HCT116 (cell line): ENCODE results near the gene EPS15. TPM values are rescaled to one million over a fixed set of nuclear protein-coding genes. Genes with fewer than 3 reads are reported as not detected.

Experiments used
- ATAC-seq: fragments of 200-7000 bp; cut with Tn5 transposase; 2 replicates; pipeline ENCODE4 v1.9.1; 2020; ENCODE audit warnings: mild to moderate bottlenecking, moderate library complexity
- BruUV-seq: library from RNA; stranded (reverse); fragments of 400-500 nt; replicated peaks from 2 replicates; lab custom pipeline; 2021; lab: Mats Ljungman, UMichigan
- CTCF ChIA-PET: fragments of 300-600 bp; sonication (Branson Sonifier 250); formaldehyde crosslinking; loops from one replicate; lab custom pipeline; 2021; ENCODE audit warnings: antibody characterized with exemption; lab: Charles Lee
- POLR2A ChIA-PET: fragments of 300-600, 350-600 bp; sonication (Branson Sonifier 250); formaldehyde crosslinking; loops from one replicate; lab custom pipeline; 2021; ENCODE audit warnings: antibody characterized with exemption; lab: Charles Lee
- RAD21 ChIA-PET, 2 experiments: fragments of 300-600 bp; sonication (Branson Sonifier 250); formaldehyde crosslinking; loops; one replicate each; lab custom pipeline; 2023; ENCODE audit warnings: low total read pairs in 2 of 2; ENCODE audit not compliant: uncharacterized antibody in 2 of 2, unreplicated experiment in 2 of 2, low non-redundant PET in 1 of 2; lab: Charles Lee
- DNase-seq: peaks from one replicate; pipeline ENCODE4 v3.0.0-alpha.2; 2010; ENCODE audit warnings: low read depth, low spot score
- H2AFZ ChIP-seq: fragments of 200-600 bp; shearing (Covaris generic), sonication (generic); 2 replicates; pipeline ENCODE4 v1.6.1; 2017; ENCODE audit warnings: low read depth, mixed run types, mixed read lengths, antibody characterized with exemption, low read length; ENCODE audit not compliant: poor library complexity, severe bottlenecking
- H3K27ac ChIP-seq: 2 replicates; pipeline ENCODE4 v1.5.1; 2012; ENCODE audit warnings: low read depth, low read length
- H3K27me3 ChIP-seq: fragments of 200-600 bp; sonication (generic); 2 replicates; pipeline ENCODE4 v1.6.1; 2016; ENCODE audit warnings: mixed run types, low read length, mixed read lengths; ENCODE audit not compliant: insufficient read depth
- H3K36me3 ChIP-seq, 2 experiments: fragments of 200-500 bp in 1 of 2; fragments of 200-600 bp in 1 of 2; sonication (Bioruptor generic) in 1 of 2; sonication (generic) in 1 of 2; 2 replicates each; pipeline versions ENCODE4 v1.5.1 to v1.6.1; 2014 to 2016; ENCODE audit warnings: low read length in 2 of 2, inconsistent platforms in 1 of 2, mixed read lengths in 1 of 2, mixed run types in 1 of 2; ENCODE audit not compliant: insufficient read depth in 2 of 2, control insufficient read depth in 1 of 2
- H3K4me1 ChIP-seq, 2 experiments: fragments of 200-600 bp in 1 of 2; sonication (generic) in 1 of 2; 2 replicates each; pipeline versions ENCODE4 v1.5.1 to v1.6.1; 2012 to 2017; ENCODE audit warnings: low read length in 2 of 2, inconsistent platforms in 1 of 2, mild to moderate bottlenecking in 1 of 2, mixed read lengths in 1 of 2, mixed run types in 1 of 2, moderate library complexity in 1 of 2; ENCODE audit not compliant: insufficient read depth in 2 of 2, control insufficient read depth in 1 of 2
- H3K4me2 ChIP-seq: fragments of 200-600 bp; sonication (generic); 2 replicates; pipeline ENCODE4 v1.6.1; 2017; ENCODE audit warnings: mixed run types, low read length, mixed read lengths
- H3K4me3 ChIP-seq, 2 experiments: fragments of 200-600 bp in 1 of 2; sonication (generic) in 1 of 2; replicated peaks in 1 of 2; 2 replicates each; pipeline ENCODE4 v1.5.1; 2011 to 2016; ENCODE audit warnings: low read length in 2 of 2, control low read depth in 1 of 2, low read depth in 1 of 2, mild to moderate bottlenecking in 1 of 2, mixed read lengths in 1 of 2, mixed run types in 1 of 2
- H3K79me2 ChIP-seq: fragments of 200-600 bp; sonication (generic); 2 replicates; pipeline ENCODE4 v1.6.1; 2017; ENCODE audit warnings: mild to moderate bottlenecking, mixed run types, low read length, moderate library complexity, mixed read lengths; ENCODE audit not compliant: insufficient read depth
- H3K9ac ChIP-seq: fragments of 200-600 bp; sonication (generic); 2 replicates; pipeline ENCODE4 v1.6.1; 2016; ENCODE audit warnings: low read length, mixed read lengths
- H3K9me2 ChIP-seq: fragments of 200-600 bp; sonication (generic), shearing (Covaris generic); 2 replicates; pipeline ENCODE4 v1.6.1; 2017; ENCODE audit warnings: mixed run types, mild to moderate bottlenecking, moderate library complexity; ENCODE audit not compliant: insufficient read depth
- H3K9me3 ChIP-seq, 2 experiments: fragments of 200-500 bp in 1 of 2; fragments of 200-600 bp in 1 of 2; sonication (Bioruptor generic) in 1 of 2; sonication (generic) in 1 of 2; 2 replicates each; pipeline ENCODE4 v1.6.1; 2014 to 2017; ENCODE audit warnings: low read length in 2 of 2, mixed read lengths in 2 of 2, inconsistent platforms in 1 of 2, low read depth in 1 of 2, mild to moderate bottlenecking in 1 of 2, mixed run types in 1 of 2, moderate library complexity in 1 of 2; ENCODE audit not compliant: control insufficient read depth in 1 of 2, insufficient read depth in 1 of 2
- H4K20me1 ChIP-seq: fragments of 200-600 bp; sonication (generic), shearing (Covaris generic); 2 replicates; pipeline ENCODE4 v1.6.1; 2017; ENCODE audit warnings: mixed run types, mild to moderate bottlenecking, moderate library complexity; ENCODE audit not compliant: insufficient read depth
- CBX3 ChIP-seq: IDR thresholded peaks from 2 replicates; pipeline ENCODE4 v1.6.1; 2012; ENCODE audit warnings: low read depth
- ELF1 ChIP-seq: IDR thresholded peaks from 2 replicates; pipeline ENCODE4 v1.6.1; 2012; ENCODE audit warnings: low read depth, borderline replicate concordance
- EZH2 ChIP-seq: fragments of 200-600 bp; sonication (generic); IDR thresholded peaks from 2 replicates; pipeline ENCODE4 v1.6.1; 2017; ENCODE audit warnings: antibody characterized with exemption, mixed run types
- EZH2phosphoT487 ChIP-seq: fragments of 200-600 bp; IDR thresholded peaks from 2 replicates; pipeline ENCODE4 v1.6.1; 2018; ENCODE audit warnings: antibody characterized with exemption, borderline replicate concordance
- FOSL1 ChIP-seq: IDR thresholded peaks from 2 replicates; pipeline ENCODE4 v1.6.1; 2012; ENCODE audit warnings: low read depth
- JUND ChIP-seq: IDR thresholded peaks from 2 replicates; pipeline ENCODE4 v1.6.1; 2012
- POLR2A ChIP-seq: IDR thresholded peaks from 2 replicates; pipeline ENCODE4 v1.7.0; 2011; ENCODE audit warnings: borderline replicate concordance; ENCODE audit not compliant: insufficient read depth, insufficient read length; ENCODE audit errors: extremely low read depth
- RAD21 ChIP-seq: IDR thresholded peaks from 2 replicates; pipeline ENCODE4 v1.6.1; 2012; ENCODE audit warnings: low read depth, mild to moderate bottlenecking
- SIN3A ChIP-seq: IDR thresholded peaks from 2 replicates; pipeline ENCODE4 v1.6.1; 2012; ENCODE audit warnings: low read depth
- SP1 ChIP-seq: IDR thresholded peaks from 2 replicates; pipeline ENCODE4 v1.6.1; 2012; ENCODE audit warnings: low read depth
- SRF ChIP-seq: IDR thresholded peaks from 2 replicates; pipeline ENCODE4 v1.6.1; 2012; ENCODE audit warnings: low read depth
- ZNF274 ChIP-seq: fragments of 200-500 bp; sonication (Bioruptor generic); IDR thresholded peaks from 2 replicates; pipeline ENCODE4 v1.6.1; 2014; ENCODE audit warnings: mild to moderate bottlenecking, low read depth, low read length, inconsistent platforms
- intact Hi-C: fragments of 100-400 bp; cut with micrococcal nuclease; formaldehyde crosslinking; loops from 2 replicates; pipeline ENCODE4 v1.10.0; 2022
- total RNA-seq: library from RNA; stranded (reverse); gene quantifications from one replicate; pipeline ENCODE4 v1.2.1, GENCODE V29; 2021; ENCODE audit not compliant: unreplicated experiment
- TF ChIP-seq, protein P1 (sequence below): IDR thresholded peaks from 2 replicates; pipeline ENCODE4 v1.6.1; 2012
- TF ChIP-seq, protein P2 (sequence below): IDR thresholded peaks from 2 replicates; pipeline ENCODE4 v1.6.1; 2012
- TF ChIP-seq, protein P3 (sequence below), 3 experiments: fragments of 200-600 bp in 1 of 3; sonication (generic) in 1 of 3; IDR thresholded peaks in 2 of 3; conservative IDR thresholded peaks in 1 of 3; 2 replicates each; pipeline ENCODE4 v1.5.1; 2012 to 2017; ENCODE audit warnings: low read depth in 2 of 3, low read length in 2 of 3, antibody characterized with exemption in 1 of 3, borderline replicate concordance in 1 of 3, control low read depth in 1 of 3, mild to moderate bottlenecking in 1 of 3, mixed read lengths in 1 of 3, mixed run types in 1 of 3, moderate library complexity in 1 of 3; ENCODE audit not compliant: insufficient read depth in 1 of 3
- TF ChIP-seq, protein P4 (sequence below): IDR thresholded peaks from 2 replicates; pipeline ENCODE4 v1.6.1; 2011; ENCODE audit warnings: mild to moderate bottlenecking, low read length, moderate library complexity; ENCODE audit not compliant: insufficient replicate concordance; ENCODE audit errors: extremely low read depth

Gene EPS15
- total RNA-seq, 1 experiment from 2014 or later, result 41.2 TPM

DNA sequence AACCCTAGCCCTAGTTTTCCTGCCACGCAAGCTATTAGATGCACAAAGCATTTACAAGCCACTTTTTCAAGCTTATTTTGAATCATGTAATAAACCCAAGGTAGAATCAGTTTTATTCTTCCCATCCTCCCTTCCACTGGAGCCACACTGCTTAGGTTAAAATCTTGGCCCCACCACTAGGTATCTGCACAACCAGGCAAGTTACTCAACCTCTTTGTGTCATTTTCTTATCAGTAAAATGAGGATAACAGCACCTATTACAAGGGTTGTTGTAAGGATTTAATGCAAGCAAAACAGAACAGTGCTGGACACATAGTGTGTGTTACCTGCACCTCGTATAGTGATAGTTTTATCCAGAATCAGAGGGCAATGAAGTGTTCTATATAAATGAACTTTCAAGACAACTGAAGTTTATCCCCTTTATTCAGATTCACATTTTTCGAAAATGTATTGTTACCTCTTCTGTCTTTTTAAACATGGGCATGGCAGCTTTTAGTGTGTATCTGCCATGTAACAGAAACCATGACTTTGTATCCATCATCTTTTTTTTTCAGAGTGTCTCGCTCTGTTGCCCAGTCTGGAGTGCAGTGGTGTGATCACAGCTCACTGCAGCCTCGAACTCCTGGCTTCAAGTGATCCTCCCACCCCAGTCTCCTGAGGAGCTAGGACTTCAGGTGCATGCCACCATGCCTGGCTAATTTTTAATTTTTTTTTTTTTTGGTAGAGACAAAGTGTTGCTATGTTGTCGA lies 171.5 kb downstream of the EPS15 start:
- no peak overlapping the region for H3K4me2 ChIP-seq
- no peaks in the 10 kb centered on the region for H3K27me3 ChIP-seq
- intact Hi-C loops, result no loop called here
- ChIA-PET RAD21 (no interaction called here), CTCF (no interaction called here), POLR2A (no interaction called here)
- H3K79me2 ChIP-seq, result no peaks in the 10 kb centered on the region
- no peaks in the 10 kb centered on the region for H3K36me3 ChIP-seq
- no peak overlapping the region for H2AFZ ChIP-seq
- no peaks in the 10 kb centered on the region for H3K9me2 ChIP-seq
- H4K20me1 ChIP-seq, result no peaks in the 10 kb centered on the region
- H3K9me3 ChIP-seq, result no peaks in the 10 kb centered on the region
- BruUV-seq, result no TSS peak
- H3K27ac ChIP-seq, result no peak overlapping the region
- TF ChIP-seq EZH2phosphoT487, result no peak
- no peak for TF ChIP-seq ZNF274
- no peak for TF ChIP-seq FOSL1
- TF ChIP-seq, protein P1, sequence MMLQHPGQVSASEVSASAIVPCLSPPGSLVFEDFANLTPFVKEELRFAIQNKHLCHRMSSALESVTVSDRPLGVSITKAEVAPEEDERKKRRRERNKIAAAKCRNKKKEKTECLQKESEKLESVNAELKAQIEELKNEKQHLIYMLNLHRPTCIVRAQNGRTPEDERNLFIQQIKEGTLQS, result no peak
- TF ChIP-seq EZH2, result no peak
- TF ChIP-seq, protein P2, sequence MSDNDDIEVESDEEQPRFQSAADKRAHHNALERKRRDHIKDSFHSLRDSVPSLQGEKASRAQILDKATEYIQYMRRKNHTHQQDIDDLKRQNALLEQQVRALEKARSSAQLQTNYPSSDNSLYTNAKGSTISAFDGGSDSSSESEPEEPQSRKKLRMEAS, result no peak
- TF ChIP-seq POLR2A, result no peak
- no peak for TF ChIP-seq SIN3A
- no peak for TF ChIP-seq SRF
- TF ChIP-seq RAD21, result no peak
- TF ChIP-seq CBX3, result no peak
- TF ChIP-seq, protein P3, sequence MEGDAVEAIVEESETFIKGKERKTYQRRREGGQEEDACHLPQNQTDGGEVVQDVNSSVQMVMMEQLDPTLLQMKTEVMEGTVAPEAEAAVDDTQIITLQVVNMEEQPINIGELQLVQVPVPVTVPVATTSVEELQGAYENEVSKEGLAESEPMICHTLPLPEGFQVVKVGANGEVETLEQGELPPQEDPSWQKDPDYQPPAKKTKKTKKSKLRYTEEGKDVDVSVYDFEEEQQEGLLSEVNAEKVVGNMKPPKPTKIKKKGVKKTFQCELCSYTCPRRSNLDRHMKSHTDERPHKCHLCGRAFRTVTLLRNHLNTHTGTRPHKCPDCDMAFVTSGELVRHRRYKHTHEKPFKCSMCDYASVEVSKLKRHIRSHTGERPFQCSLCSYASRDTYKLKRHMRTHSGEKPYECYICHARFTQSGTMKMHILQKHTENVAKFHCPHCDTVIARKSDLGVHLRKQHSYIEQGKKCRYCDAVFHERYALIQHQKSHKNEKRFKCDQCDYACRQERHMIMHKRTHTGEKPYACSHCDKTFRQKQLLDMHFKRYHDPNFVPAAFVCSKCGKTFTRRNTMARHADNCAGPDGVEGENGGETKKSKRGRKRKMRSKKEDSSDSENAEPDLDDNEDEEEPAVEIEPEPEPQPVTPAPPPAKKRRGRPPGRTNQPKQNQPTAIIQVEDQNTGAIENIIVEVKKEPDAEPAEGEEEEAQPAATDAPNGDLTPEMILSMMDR (IDR thresholded peaks at IDR 0.05 in 2 of 3, conservative IDR thresholded peaks at IDR 0.05 in 1 of 3; ENCODE audit: borderline replicate concordance in 1 of 3, insufficient read depth in 1 of 3, low read depth in 2 of 3, low read length in 2 of 3), result no peak
- TF ChIP-seq ELF1, result no peak
- TF ChIP-seq SP1, result no peak
- no peak for TF ChIP-seq JUND
- TF ChIP-seq, protein P4, sequence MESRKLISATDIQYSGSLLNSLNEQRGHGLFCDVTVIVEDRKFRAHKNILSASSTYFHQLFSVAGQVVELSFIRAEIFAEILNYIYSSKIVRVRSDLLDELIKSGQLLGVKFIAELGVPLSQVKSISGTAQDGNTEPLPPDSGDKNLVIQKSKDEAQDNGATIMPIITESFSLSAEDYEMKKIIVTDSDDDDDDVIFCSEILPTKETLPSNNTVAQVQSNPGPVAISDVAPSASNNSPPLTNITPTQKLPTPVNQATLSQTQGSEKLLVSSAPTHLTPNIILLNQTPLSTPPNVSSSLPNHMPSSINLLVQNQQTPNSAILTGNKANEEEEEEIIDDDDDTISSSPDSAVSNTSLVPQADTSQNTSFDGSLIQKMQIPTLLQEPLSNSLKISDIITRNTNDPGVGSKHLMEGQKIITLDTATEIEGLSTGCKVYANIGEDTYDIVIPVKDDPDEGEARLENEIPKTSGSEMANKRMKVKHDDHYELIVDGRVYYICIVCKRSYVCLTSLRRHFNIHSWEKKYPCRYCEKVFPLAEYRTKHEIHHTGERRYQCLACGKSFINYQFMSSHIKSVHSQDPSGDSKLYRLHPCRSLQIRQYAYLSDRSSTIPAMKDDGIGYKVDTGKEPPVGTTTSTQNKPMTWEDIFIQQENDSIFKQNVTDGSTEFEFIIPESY, result no peak
- peaks cover 0 to 16% of the 10 kb centered on the region in 2 experiments; a peak in 3 of 4 replicates for H3K4me1 ChIP-seq
- no peak for ATAC-seq
- no peak overlapping the region for H3K4me3 ChIP-seq
- no peak for DNase-seq
- no peak overlapping the region for H3K9ac ChIP-seq
